ENCODE results near the gene FAM9B. TPM values are rescaled to one million over a fixed set of nuclear protein-coding genes. Genes with fewer than 3 reads are reported as not detected.

The FAM9B gene
- total RNA-seq, 1 donor from 2014 or later = 0.65 TPM

GRCh38 chrX:8980756-8981155 lies 53.2 kb downstream of the FAM9B start:
- no peak for DNase-seq (ENCODE audit: low spot score)

Other genes starting within 250 kb of the FAM9B start
- not detected for gene FAM9A, start 232.7 kb downstream of the FAM9B start, total RNA-seq